Ishikawa (cell line): ENCODE measurements around the gene P3H1.

Experiments
- CEBPB ChIP-seq: IDR thresholded peaks from 2 replicates; pipeline ENCODE4 v1.6.1; 2012
- EGR1 ChIP-seq: IDR thresholded peaks from 2 replicates; pipeline ENCODE4 v1.6.1; 2012
- EP300 ChIP-seq: IDR thresholded peaks from 2 replicates; pipeline ENCODE4 v1.6.1; 2012; ENCODE audit warnings: borderline replicate concordance
- FOXM1 ChIP-seq: IDR thresholded peaks from 2 replicates; pipeline ENCODE4 v1.6.1; 2012; ENCODE audit warnings: low read depth, borderline replicate concordance
- MAX ChIP-seq: IDR thresholded peaks from 2 replicates; pipeline ENCODE4 v1.6.1; 2012
- NFIC ChIP-seq: IDR thresholded peaks from 2 replicates; pipeline ENCODE4 v1.6.1; 2012
- RAD21 ChIP-seq: IDR thresholded peaks from 2 replicates; pipeline ENCODE4 v1.6.1; 2012; ENCODE audit warnings: low read depth
- REST ChIP-seq: IDR thresholded peaks from 2 replicates; pipeline ENCODE4 v1.6.1; 2012; ENCODE audit warnings: low read depth, mild to moderate bottlenecking
- TAF1 ChIP-seq: IDR thresholded peaks from 2 replicates; pipeline ENCODE4 v1.6.1; 2012; ENCODE audit warnings: low read depth, mild to moderate bottlenecking
- TCF12 ChIP-seq: IDR thresholded peaks from 2 replicates; pipeline ENCODE4 v1.6.1; 2012; ENCODE audit warnings: low read depth
- TEAD4 ChIP-seq: IDR thresholded peaks from 2 replicates; pipeline ENCODE4 v1.6.1; 2012
- USF1 ChIP-seq: IDR thresholded peaks from 2 replicates; pipeline ENCODE4 v1.6.1; 2012
- YY1 ChIP-seq: IDR thresholded peaks from 2 replicates; pipeline ENCODE4 v1.6.1; 2012; ENCODE audit warnings: low read depth
- ZBTB7A ChIP-seq: IDR thresholded peaks from 2 replicates; pipeline ENCODE4 v1.6.1; 2012; ENCODE audit warnings: low read depth

P3H1 gene

GRCh38 chr1:42758641-42759040 is 8.2 kb downstream of the P3H1 start:
- TF ChIP-seq NFIC (no peak), EP300 (no peak), TAF1 (no peak), TCF12 (no peak), ZBTB7A (no peak)

- TF ChIP-seq ZBTB7A (no peak), TCF12 (no peak), EP300 (no peak), YY1 (no peak), TAF1 (no peak), CEBPB (no peak), NFIC (no peak), REST (no peak), TEAD4 (no peak), RAD21 (no peak), FOXM1 (no peak), EGR1 (no peak)
These were observed 8.9 kb downstream of the P3H1 start for GRCh38 chr1:42757892-42758275.

GRCh38 chr1:42756956-42757891 is 9.6 kb downstream of the P3H1 start:
- TF ChIP-seq MAX (no peak), RAD21 (peak; percentile 53; the same call in 1 of the 2 replicates)

- TF ChIP-seq TCF12 (no peak), ZBTB7A (no peak)
These were observed 13.8 kb downstream of the P3H1 start for GRCh38 chr1:42753070-42753469.

GRCh38 chr1:42752284-42752683 is 14.5 kb downstream of the P3H1 start:
- TF ChIP-seq REST (no peak), USF1 (no peak), NFIC (no peak), YY1 (no peak), TAF1 (no peak), FOXM1 (no peak), MAX (no peak)

- TF ChIP-seq FOXM1 (no peak), CEBPB (no peak), REST (no peak), ZBTB7A (no peak), TAF1 (no peak), USF1 (no peak), EGR1 (no peak), MAX (no peak)
These were observed 16.8 kb downstream of the P3H1 start for GRCh38 chr1:42750041-42750440.
